Frontal cortex (tissue), 4 donors: ENCODE data around the gene SLC39A12. TPM values are rescaled to one million over a fixed set of nuclear protein-coding genes. Genes with fewer than 3 reads are reported as not detected.

Experiments
- DNase-seq, 2 donors: peaks; one replicate each; pipeline ENCODE4 v3.0.0; 2012; ENCODE audit warnings: low spot score in 2 of 2
- FAIRE-seq: peaks from 2 replicates; lab custom pipeline; 2012; peaks lifted over from hg19 to GRCh38; lab: Jason Lieb, UNC
- total RNA-seq: library from RNA; depleted of rRNA; stranded (reverse); fragments of >200 nt; gene quantifications from one replicate; pipeline ENCODE4 v1.2.3, GENCODE V29; 2014
- donor health status: control.
- donor health status: control.
- donor health status: control.

SLC39A12 gene
- total RNA-seq, 1 donor from 2014 or later = 4.5 TPM

GRCh38 chr10:17961551-17962422 lies 10.1 kb downstream of the SLC39A12 start:
- FAIRE-seq (no peak), DNase-seq (no peak)

- FAIRE-seq (no peak), DNase-seq (no peak)
Measured at GRCh38 chr10:17963431-17963830, 11.7 kb downstream of the SLC39A12 start.

- DNase-seq = no peak
Measured at GRCh38 chr10:17965649-17966235, 14.0 kb downstream of the SLC39A12 start.

GRCh38 chr10:17974505-17974904 lies 22.8 kb downstream of the SLC39A12 start:
- DNase-seq (no peak), FAIRE-seq (no peak)

More at GRCh38 chr10:17965649-17966235, 14.0 kb downstream of the SLC39A12 start:
- no peak for FAIRE-seq

- FAIRE-seq = no peak
- no peak for DNase-seq
Measured at GRCh38 chr10:17980846-17981565, 29.3 kb downstream of the SLC39A12 start.

GRCh38 chr10:17981766-17982380 lies 30.2 kb downstream of the SLC39A12 start:
- FAIRE-seq (no peak), DNase-seq (no peak)

GRCh38 chr10:17984056-17984455 lies 32.3 kb downstream of the SLC39A12 start:
- FAIRE-seq (no peak), DNase-seq (no peak)

GRCh38 chr10:17984563-17984962 lies 32.8 kb downstream of the SLC39A12 start:
- DNase-seq (no peak), FAIRE-seq (no peak)

GRCh38 chr10:17989908-17990767 lies 38.4 kb downstream of the SLC39A12 start:
- no peak for FAIRE-seq
- DNase-seq = no peak

- DNase-seq = no peak
Measured at GRCh38 chr10:17992266-17992665, 40.5 kb downstream of the SLC39A12 start.

GRCh38 chr10:17993361-17993760 lies 41.6 kb downstream of the SLC39A12 start:
- no peak for DNase-seq
- FAIRE-seq = no peak

More at GRCh38 chr10:17992266-17992665, 40.5 kb downstream of the SLC39A12 start:
- FAIRE-seq = no peak

GRCh38 chr10:18000601-18001000 lies 48.9 kb downstream of the SLC39A12 start:
- no peak for DNase-seq
- FAIRE-seq = no peak

GRCh38 chr10:18005445-18005780 lies 53.7 kb downstream of the SLC39A12 start:
- no peak for DNase-seq

GRCh38 chr10:18005781-18006456 lies 54.2 kb downstream of the SLC39A12 start:
- DNase-seq = no peak

More at GRCh38 chr10:18005445-18005780, 53.7 kb downstream of the SLC39A12 start:
- no peak for FAIRE-seq

GRCh38 chr10:18008986-18009385 lies 57.3 kb downstream of the SLC39A12 start:
- FAIRE-seq = no peak
- DNase-seq = no peak

More at GRCh38 chr10:18005781-18006456, 54.2 kb downstream of the SLC39A12 start:
- FAIRE-seq = no peak

- FAIRE-seq (no peak), DNase-seq (no peak)
Measured at GRCh38 chr10:18010050-18010449, 58.3 kb downstream of the SLC39A12 start.

- no peak for DNase-seq
- FAIRE-seq = no peak
Measured at GRCh38 chr10:18020523-18020922, 68.8 kb downstream of the SLC39A12 start.

- FAIRE-seq = no peak
Measured at GRCh38 chr10:18021725-18022480, 70.2 kb downstream of the SLC39A12 start.

More at GRCh38 chr10:18021725-18022480, 70.2 kb downstream of the SLC39A12 start:
- no peak for DNase-seq
